GM23338 (cell line): ENCODE data around the gene MZT2A.
"Not testable (repeated sequence)": the region's sequence is repeated elsewhere in the genome, so short reads cannot be mapped to it uniquely, and the experiment has no call there.

Source experiments
- CTCF ChIP-seq, 2 experiments: fragments of 200-600 bp in 1 of 2; sonication (generic) in 1 of 2; conservative IDR thresholded peaks; 2 replicates each; pipeline versions ENCODE4 v1.5.1 to v1.6.1; 2016 to 2017; ENCODE audit warnings: antibody characterized with exemption in 2 of 2, low read depth in 2 of 2, mild to moderate bottlenecking in 2 of 2, moderate library complexity in 1 of 2
- EZH2 ChIP-seq: fragments of 200-600 bp; sonication (generic); IDR thresholded peaks from one replicate; pipeline ENCODE4 v1.8.0; 2017; ENCODE audit warnings: antibody characterized with exemption, mild to moderate bottlenecking, low read depth; ENCODE audit not compliant: unreplicated experiment
- POLR2AphosphoS5 ChIP-seq: IDR thresholded peaks from 2 replicates; pipeline ENCODE4 v1.6.1; 2016; ENCODE audit warnings: antibody characterized with exemption, low read depth

- TF ChIP-seq CTCF (conservative IDR thresholded peaks at IDR 0.05; ENCODE audit: low read depth in 2 of 2); POLR2AphosphoS5; EZH2: not testable (repeated sequence)
These were observed 5.8 kb downstream of the MZT2A start for GRCh38 chr2:131486201-131486902.
